ENCODE data around the gene CHKA. TPM values are rescaled to one million over a fixed set of nuclear protein-coding genes. Genes with fewer than 3 reads are reported as not detected.

The CHKA gene
- total RNA-seq, 1 experiment from 2014 or later = 63.0 TPM

GRCh38 chr11:68099057-68099456 is 22.1 kb downstream of the CHKA start:
- Histone ChIP-seq H3K23ac (ENCODE audit: insufficient read length, low read depth, low read length) (no peak overlapping the region), H4K5ac (ENCODE audit: insufficient read length, low read depth, low read length) (no peak overlapping the region), H3K23me2 (ENCODE audit: insufficient read length, low read depth, low read length, poor library complexity, severe bottlenecking) (no peaks in the 10 kb centered on the region), H3K9me3 (ENCODE audit: control insufficient read depth, low read depth, low read length) (no peaks in the 10 kb centered on the region), H2AK5ac (ENCODE audit: insufficient read length, low read length) (no peak overlapping the region), H4K91ac (ENCODE audit: insufficient read length, low read depth, low read length) (no peak overlapping the region), H3T11ph (ENCODE audit: low read length) (no peak overlapping the region), H3K4ac (ENCODE audit: low read depth, low read length) (no peak overlapping the region), H3K79me2 (ENCODE audit: insufficient read depth, low read length) (peaks cover 20% of the 10 kb centered on the region; the same call in 1 of the 2 replicates), H3K79me1 (ENCODE audit: insufficient read depth, low read depth, low read length, poor library complexity, severe bottlenecking) (peaks cover 4% of the 10 kb centered on the region), H2BK5ac (ENCODE audit: insufficient read length, low read length) (no peak overlapping the region), H3K56ac (ENCODE audit: insufficient read length, low read depth, low read length) (no peak overlapping the region), H2BK12ac (ENCODE audit: insufficient read length, low read depth, low read length) (no peak overlapping the region), H3K27me3 (ENCODE audit: insufficient read depth, low read length) (no peaks in the 10 kb centered on the region), H2BK20ac (ENCODE audit: low read depth, low read length, poor library complexity, severe bottlenecking) (no peak overlapping the region), H3K9ac (ENCODE audit: extremely low read depth, insufficient read length, low read length) (no peak overlapping the region), H3K18ac (ENCODE audit: insufficient read length, low read depth, low read length) (no peak overlapping the region), H3K14ac (ENCODE audit: insufficient read depth, low read length) (no peak overlapping the region), H4K8ac (replicated peaks; ENCODE audit: insufficient read length, low read depth, low read length) (no peak overlapping the region), H3K4me2 (ENCODE audit: insufficient read depth, insufficient read length, low read length) (no peak overlapping the region), H3K27ac (ENCODE audit: insufficient read length, low read depth, low read length) (no peak overlapping the region), H3K4me1 (ENCODE audit: insufficient read depth, low read length) (no peaks in the 10 kb centered on the region), H4K20me1 (ENCODE audit: control insufficient read depth, insufficient read depth, insufficient read length) (no peaks in the 10 kb centered on the region), H2BK120ac (ENCODE audit: low read depth, low read length, poor library complexity, severe bottlenecking) (no peak overlapping the region), H2AFZ (ENCODE audit: low read length) (no peak overlapping the region), H2BK15ac (ENCODE audit: low read depth, low read length) (no peak overlapping the region)
- Mint-ChIP-seq H3K27me3 (ENCODE audit: low read depth) (no peaks in the 10 kb centered on the region), H3K9me3 (peaks cover 0 to 2% of the 10 kb centered on the region in 2 experiments; a peak in 1 of 5 replicates), H3K4me1 (peaks cover 10 to 14% of the 10 kb centered on the region in 2 experiments), H3K4me3 (no peak overlapping the region), H3K36me3 (ENCODE audit: insufficient read depth in 1 of 3, low read depth in 3 of 3) (peaks cover 13 to 27% (median 26%) of the 10 kb centered on the region in 3 experiments), H3K27ac (peak overlapping the region in 2 of 3 experiments; percentile 68 to 90; a peak in 2 of 7 replicates)
- DNase-seq = no peak
- TF ChIP-seq CTCF (conservative IDR thresholded peaks at IDR 0.05) = no peak

Data from H9 (cell line).